Skin of body (tissue), 2 donors: ENCODE measurements around the gene ABCB9. TPM values are rescaled to one million over a fixed set of nuclear protein-coding genes. Genes with fewer than 3 reads are reported as not detected.

Experiments used
- small RNA-seq: library from RNA; depleted of rRNA; stranded (forward); fragments of <200 nt; gene quantifications from one replicate; pipeline ENCODE3, GENCODE V24; 2014; ENCODE audit warnings: low replicate concordance
- total RNA-seq: library from RNA; depleted of rRNA; stranded (reverse); fragments of >200 nt; gene quantifications from one replicate; pipeline ENCODE4 v1.2.3, GENCODE V29; 2014

Gene ABCB9
- total RNA-seq, 1 donor from 2014 or later: 4.6 TPM

Small RNA genes lying within 50 kb of the gene (small RNA-seq; reads per million reads assigned to genes)
- gene ARL6IP4 (not detected), gene MIR4304 (not detected)

Other genes starting within 250 kb of the ABCB9 start
- gene HCAR3, start 249.7 kb downstream of the ABCB9 start, total RNA-seq: 9.8 TPM
- 1.9 TPM for gene HCAR1, start 235.6 kb downstream of the ABCB9 start, total RNA-seq
- gene DENR, start 213.6 kb downstream of the ABCB9 start, total RNA-seq: 37.8 TPM
- gene CCDC62, start 191.9 kb downstream of the ABCB9 start, total RNA-seq: 0.59 TPM
- 33.7 TPM for gene HIP1R, start 131.0 kb downstream of the ABCB9 start, total RNA-seq
- gene VPS37B, start 70.3 kb downstream of the ABCB9 start, total RNA-seq: 22.7 TPM
- 3.4 TPM for gene OGFOD2, start 8.8 kb upstream of the ABCB9 start, total RNA-seq
- gene ARL6IP4, start 14.2 kb upstream of the ABCB9 start, total RNA-seq: 65.5 TPM
- gene PITPNM2, start 184.6 kb upstream of the ABCB9 start, total RNA-seq: 4.3 TPM